ENCODE results near the gene CNTN1.

Gene CNTN1

DNA sequence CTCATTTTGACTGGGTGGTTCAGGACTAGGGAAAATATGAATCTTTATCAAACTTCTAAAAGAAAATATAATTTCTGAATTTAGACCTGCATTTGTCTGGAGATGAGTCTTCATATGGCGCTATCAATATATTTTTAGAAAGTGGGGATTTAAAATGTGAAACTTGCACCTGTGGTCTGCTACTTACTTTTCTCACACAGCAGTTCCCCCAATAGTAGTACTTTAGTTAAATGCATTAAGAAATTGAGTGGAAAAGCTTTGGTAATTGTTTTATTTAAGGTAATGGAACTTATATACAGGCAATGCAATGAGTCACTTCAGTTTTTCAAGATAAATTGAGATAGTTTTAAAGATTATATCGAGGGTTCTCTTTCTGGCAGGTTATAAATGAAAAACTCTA lies 91.9 kb downstream of the CNTN1 start:
- DNase-seq = no peak

DNA sequence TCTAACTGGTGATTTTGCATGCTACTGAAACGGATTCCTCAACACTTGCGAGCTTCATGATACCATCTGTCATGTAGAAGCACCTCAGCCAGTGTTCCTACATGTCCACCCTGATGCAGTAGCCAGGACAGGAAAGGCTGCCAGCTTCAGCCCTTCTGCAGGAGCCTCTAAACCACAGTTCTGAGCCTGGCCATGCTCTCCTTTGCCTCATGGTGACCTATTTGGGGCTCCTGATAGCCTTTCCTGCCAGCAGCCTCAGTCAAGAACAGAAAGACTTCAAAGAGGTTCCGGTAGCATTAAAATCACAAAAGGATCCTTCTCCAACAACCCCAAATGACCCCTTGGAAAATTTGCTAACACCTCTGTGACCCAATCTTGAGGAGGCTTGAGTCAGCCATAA lies 96.0 kb downstream of the CNTN1 start:
- DNase-seq = no peak

- no peak for DNase-seq
Observed at GRCh38 chr12:40792792-40793386, 100.7 kb downstream of the CNTN1 start.

GRCh38 chr12:40793471-40793870 lies 101.2 kb downstream of the CNTN1 start:
- no peak for DNase-seq

DNA sequence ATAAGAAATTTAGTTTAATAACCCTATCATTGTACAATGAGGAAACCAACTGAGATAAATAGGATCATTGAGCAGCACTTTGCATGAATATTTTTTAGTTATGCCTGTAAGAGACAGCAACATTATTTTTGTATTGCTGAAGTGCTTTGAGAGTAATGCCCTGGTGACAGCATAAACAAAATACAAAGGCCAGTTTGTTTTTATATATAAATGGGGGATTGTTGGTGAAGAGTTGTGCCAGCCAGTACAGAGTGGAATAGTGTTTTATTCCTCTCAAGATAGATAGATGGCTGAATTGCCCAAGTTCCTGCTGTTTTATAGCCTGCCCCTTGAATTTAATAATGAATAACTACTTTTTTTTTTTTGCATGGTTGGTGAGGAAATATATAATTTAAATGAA lies 101.8 kb downstream of the CNTN1 start:
- no peak for DNase-seq

DNA sequence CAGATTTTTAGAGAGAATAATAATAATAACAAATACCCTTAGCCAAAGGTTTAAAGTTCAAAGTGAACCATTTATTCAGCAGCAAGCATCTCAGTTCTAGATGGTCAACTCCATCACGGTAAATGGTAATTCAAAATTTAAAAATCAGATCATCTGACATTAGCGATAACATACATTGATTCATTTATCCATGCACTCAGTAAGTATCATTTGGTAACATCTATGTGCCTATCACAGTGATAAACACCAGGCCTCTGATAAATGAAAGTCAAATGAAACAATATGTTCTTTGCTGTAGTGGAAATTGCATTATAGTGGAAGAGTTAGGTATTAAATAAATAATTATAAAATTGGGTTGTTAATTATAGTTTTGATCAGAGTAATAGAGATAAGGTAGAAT lies 108.8 kb downstream of the CNTN1 start:
- no peak for DNase-seq

DNA sequence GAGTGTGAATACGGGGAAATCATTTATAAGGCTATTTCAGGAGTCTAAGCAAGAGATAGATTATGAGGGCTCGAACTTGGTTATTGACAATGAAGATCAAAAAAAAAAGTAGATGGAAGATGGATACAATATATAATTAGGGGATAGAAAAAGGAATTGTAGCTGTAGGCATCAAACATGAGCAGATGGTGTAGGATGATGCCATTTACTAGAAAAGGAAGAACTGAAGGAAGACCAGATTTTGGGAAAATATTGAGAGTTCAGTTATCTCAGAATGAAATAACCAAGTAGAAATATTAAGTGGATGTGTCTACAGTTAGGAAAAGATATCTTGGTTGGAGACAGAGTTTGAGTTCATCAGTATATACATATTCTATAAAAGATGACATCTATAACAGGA lies 109.6 kb downstream of the CNTN1 start:
- no peak for DNase-seq

GRCh38 chr12:40802656-40803055 lies 110.4 kb downstream of the CNTN1 start:
- DNase-seq = no peak

DNA sequence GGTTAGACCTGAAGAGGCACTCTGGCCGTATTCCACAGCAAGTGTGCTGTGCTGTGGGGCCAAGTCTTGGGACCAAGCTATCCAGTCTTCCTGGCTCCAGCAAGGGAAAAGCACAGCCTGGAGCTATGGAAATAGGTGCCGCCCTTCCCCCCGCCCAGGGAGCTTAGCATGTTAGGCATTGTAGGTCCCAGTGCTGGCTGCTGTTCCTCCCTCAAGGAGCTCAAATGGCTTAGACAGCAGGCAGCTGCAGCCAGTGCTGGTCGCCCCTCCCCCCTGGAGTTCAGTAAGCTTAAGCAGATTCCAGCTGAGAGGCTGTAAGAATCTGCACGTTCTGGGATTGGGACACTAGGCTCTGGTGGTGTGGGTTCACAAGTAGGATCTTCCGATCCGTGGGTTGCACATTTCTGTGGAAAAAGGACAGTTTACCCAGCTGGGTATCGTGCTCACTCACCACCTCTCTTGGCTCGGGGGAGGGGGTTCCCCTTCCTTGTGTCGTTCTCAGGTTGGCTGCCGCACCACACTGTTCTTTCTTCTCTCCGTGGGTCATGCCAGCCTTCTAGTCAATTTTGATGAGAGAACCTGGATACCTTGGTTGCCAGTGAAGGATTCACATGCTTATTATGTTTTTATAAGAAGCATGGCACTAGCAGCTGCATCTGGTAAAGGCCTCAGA lies 127.3 kb downstream of the CNTN1 start:
- DNase-seq = no peak

GRCh38 chr12:40820794-40821484 lies 128.7 kb downstream of the CNTN1 start:
- DNase-seq = no peak

DNA sequence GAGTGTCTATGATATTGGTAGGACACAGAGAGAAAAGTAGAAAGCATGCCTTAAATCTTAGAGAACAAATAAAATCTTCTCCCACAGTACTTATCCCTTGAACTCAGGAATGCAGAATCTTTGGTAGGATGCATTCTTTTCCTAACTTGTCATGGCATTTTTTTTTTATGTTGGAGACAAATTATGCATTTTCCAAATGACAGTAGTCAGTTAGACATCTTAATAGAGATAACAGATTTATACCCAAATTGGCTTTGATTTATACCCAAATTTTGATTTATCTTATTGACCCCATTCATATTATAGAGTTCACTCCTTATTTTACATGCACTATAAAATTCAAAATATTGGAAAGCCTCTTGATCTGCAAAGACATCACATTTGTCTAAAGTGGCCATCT lies 132.9 kb downstream of the CNTN1 start:
- no peak for DNase-seq

DNA sequence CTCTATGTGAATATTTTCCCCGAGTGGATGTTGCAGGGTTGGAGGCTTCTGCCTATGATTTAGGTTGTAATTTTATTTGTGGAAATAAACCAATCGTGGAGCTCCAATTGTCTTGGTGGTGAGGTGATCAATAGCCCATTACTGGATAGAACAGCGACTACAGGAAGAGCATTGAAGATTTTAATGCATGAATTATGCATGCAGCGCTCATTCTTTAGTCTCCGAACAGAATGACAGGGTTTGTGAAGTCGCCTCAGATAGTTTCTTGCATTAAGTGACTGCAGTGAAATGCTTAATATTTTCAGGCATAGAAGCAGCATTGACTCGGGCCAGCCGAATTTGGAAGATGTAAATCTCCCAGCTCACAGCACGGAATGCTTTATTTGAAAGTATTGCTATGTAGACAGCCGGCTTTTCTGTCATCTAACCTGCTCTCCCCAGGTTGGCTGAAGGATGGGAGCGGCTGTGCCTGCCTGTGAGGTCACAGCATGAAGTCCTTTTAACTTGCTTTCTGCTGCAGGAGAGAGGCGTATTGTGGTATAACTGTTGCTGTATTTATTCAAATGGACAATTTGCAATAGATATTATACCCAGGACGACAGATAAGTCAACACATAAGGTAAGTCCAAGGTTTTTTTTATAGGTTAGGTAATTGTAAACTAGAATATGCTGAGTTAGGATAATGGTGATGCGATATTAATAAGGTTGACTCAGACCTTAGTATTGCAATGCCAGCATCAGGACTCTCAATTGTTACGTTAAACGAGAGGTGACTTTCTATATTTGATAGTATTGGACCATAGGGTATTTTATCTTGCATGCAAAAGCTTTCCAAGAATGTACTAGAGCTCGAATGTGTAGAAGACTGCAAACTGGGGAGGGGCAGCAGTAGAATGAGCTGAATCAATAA lies 135.7 kb downstream of the CNTN1 start:
- DNase-seq = no peak

- DNase-seq = no peak
Observed at GRCh38 chr12:40828593-40828990, 136.4 kb downstream of the CNTN1 start.

- no peak for DNase-seq
Observed at GRCh38 chr12:40829738-40830144, 137.5 kb downstream of the CNTN1 start.

GRCh38 chr12:40831916-40832315 lies 139.7 kb downstream of the CNTN1 start:
- no peak for DNase-seq

DNA sequence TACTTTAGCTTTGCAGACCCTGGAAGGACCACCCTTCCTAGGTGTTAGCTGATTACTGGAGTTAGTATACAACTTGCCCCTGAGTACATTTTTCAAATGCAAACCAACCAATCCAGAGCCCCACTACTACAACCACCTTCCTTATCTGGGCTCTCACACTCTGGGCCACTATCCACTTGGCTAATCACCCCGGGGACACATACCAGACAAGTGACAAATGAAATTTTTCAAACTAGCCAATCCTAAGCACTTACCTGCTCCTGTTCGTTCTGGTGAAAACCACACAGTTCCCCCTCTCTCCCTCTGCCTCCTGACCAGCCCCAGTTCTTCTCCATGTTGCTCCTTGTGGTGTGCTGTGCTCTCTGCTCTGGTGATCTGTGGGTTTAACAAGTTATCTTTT lies 140.4 kb downstream of the CNTN1 start:
- DNase-seq = no peak

DNA sequence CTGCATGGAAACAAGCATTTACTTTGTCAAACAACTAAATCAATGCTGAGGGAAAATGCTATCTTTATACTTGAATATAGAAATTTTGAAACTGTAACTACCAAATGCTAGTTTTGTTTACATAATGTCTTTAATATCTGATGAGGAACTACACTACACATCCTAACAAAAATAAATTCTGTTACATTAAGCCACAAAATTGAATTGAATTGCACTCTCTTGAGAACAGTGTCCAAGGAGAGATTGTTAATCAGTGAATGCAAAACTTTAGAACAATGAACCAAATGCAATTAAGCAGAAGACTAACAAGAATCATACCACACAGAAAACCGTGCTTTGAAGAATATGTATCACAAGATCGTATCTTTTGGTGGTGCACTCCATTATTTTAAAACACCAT lies 141.6 kb downstream of the CNTN1 start:
- no peak for DNase-seq

GRCh38 chr12:40834321-40834720 lies 142.1 kb downstream of the CNTN1 start:
- no peak for DNase-seq

- no peak for DNase-seq
Observed at GRCh38 chr12:40837891-40838429, 145.7 kb downstream of the CNTN1 start.

GRCh38 chr12:40843495-40843894 lies 151.3 kb downstream of the CNTN1 start:
- DNase-seq = no peak

GRCh38 chr12:40853221-40853620 lies 161.0 kb downstream of the CNTN1 start:
- DNase-seq = no peak

DNA sequence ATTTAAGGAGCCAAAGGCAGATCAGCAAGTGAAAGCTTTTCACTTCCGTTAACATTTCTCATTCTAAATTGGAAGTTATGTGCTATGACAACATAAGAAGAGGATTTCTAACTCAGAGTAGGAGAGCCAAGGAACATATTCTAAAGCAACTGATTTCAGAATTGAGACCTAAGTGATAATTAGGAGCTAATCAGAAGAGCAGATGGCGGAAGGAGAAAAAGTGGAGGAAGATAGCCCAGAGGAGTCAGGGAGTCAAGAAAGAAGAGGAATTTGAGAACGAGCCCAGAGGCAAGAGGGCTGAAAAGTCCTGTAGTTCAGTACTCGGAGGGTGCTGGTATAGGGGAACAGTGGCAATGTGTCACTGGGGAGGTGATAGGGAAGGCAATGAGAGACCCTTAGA lies 162.4 kb downstream of the CNTN1 start:
- DNase-seq = no peak

- DNase-seq = no peak
Observed at GRCh38 chr12:40864891-40865290, 172.7 kb downstream of the CNTN1 start.

All from activated gamma-delta T cell treated with Interleukin-2 at 50 U/mL for 16 hours (primary cell).